GM12878 (cell line): ENCODE results near the gene PPFIA3. TPM values are rescaled to one million over a fixed set of nuclear protein-coding genes. Genes with fewer than 3 reads are reported as not detected.
A peak's percentile ranks its signal among the peaks of the same experiment; 100 is the strongest.

Experiments
- ATAC-seq: fragments of 200-7000 bp; cut with Tn5 transposase; 3 replicates; pipeline ENCODE4 v1.9.1; 2020; ENCODE audit warnings: mild to moderate bottlenecking, moderate library complexity
- BruUV-seq: library from RNA; stranded (reverse); fragments of 400-500 nt; replicated peaks from 2 replicates; lab custom pipeline; 2021; lab: Mats Ljungman, UMichigan
- CTCF ChIA-PET: fragments of 300-600 bp; sonication (Branson Sonifier 250); formaldehyde crosslinking; extraction: SDS; loops from one replicate; lab custom pipeline; 2021; ENCODE audit warnings: inconsistent platforms; lab: Yijun Ruan, JAX
- POLR2A ChIA-PET: fragments of 350-600 bp; formaldehyde crosslinking; extraction: SDS; loops from one replicate; lab custom pipeline; 2021; ENCODE audit warnings: inconsistent platforms; lab: Charles Lee
- RAD21 ChIA-PET: fragments of 300-600 bp; sonication (Branson Sonifier 250); formaldehyde crosslinking; loops from one replicate; lab custom pipeline; 2023; ENCODE audit warnings: antibody characterized with exemption; ENCODE audit not compliant: unreplicated experiment; lab: Charles Lee
- SMC1A ChIA-PET: fragments of 300-600 bp; sonication (Branson Sonifier 250); formaldehyde crosslinking; loops from one replicate; lab custom pipeline; 2023; ENCODE audit not compliant: unreplicated experiment, uncharacterized antibody; lab: Charles Lee
- DNase-seq: peaks from one replicate; pipeline ENCODE4 v3.0.0-alpha.2; 2011; ENCODE audit warnings: low read depth, low spot score
- FAIRE-seq: peaks from 3 replicates; lab custom pipeline; 2011; peaks lifted over from hg19 to GRCh38; lab: Jason Lieb, UNC
- H2AFZ ChIP-seq: 2 replicates; pipeline ENCODE4 v1.6.0; 2011; ENCODE audit warnings: low read depth, low read length, control low read depth; ENCODE audit not compliant: control insufficient read depth
- H3K27ac ChIP-seq: 2 replicates; pipeline ENCODE4 v1.5.1; 2011; ENCODE audit warnings: control low read depth; ENCODE audit not compliant: control insufficient read depth, insufficient read depth
- H3K27me3 ChIP-seq, 2 experiments: replicated peaks in 1 of 2; 2 replicates each; pipeline versions ENCODE4 v1.6.0 to v1.6.1; 2011; ENCODE audit warnings: low read length in 1 of 2; ENCODE audit not compliant: control insufficient read depth in 2 of 2, insufficient read depth in 2 of 2
- H3K36me3 ChIP-seq, 2 experiments: 2 replicates each; pipeline ENCODE4 v1.5.1; 2011; ENCODE audit warnings: low read length in 1 of 2; ENCODE audit not compliant: control insufficient read depth in 2 of 2, insufficient read depth in 2 of 2
- H3K4me1 ChIP-seq: 2 replicates; pipeline ENCODE4 v1.6.1; 2011; ENCODE audit warnings: mild to moderate bottlenecking, low read length, moderate library complexity, mixed read lengths; ENCODE audit not compliant: control insufficient read depth, insufficient read depth
- H3K4me2 ChIP-seq: 2 replicates; pipeline ENCODE4 v1.6.0; 2011; ENCODE audit warnings: control low read depth; ENCODE audit not compliant: control insufficient read depth, insufficient read depth
- H3K4me3 ChIP-seq: fragments of 200-600 bp; sonication (generic); 2 replicates; pipeline ENCODE4 v1.5.1; 2016
- H3K79me2 ChIP-seq: 2 replicates; pipeline ENCODE4 v1.6.0; 2011; ENCODE audit warnings: low read length; ENCODE audit not compliant: control insufficient read depth, insufficient read depth
- H3K9ac ChIP-seq: 2 replicates; pipeline ENCODE4 v1.8.0; 2011; ENCODE audit warnings: low read length, control low read depth, mixed read lengths; ENCODE audit not compliant: control insufficient read depth, insufficient read depth
- H3K9me3 ChIP-seq: replicated peaks from 3 replicates; pipeline ENCODE4 v1.5.1; 2011; ENCODE audit warnings: mild to moderate bottlenecking, low read length; ENCODE audit not compliant: control insufficient read depth, insufficient read depth
- H4K20me1 ChIP-seq: 2 replicates; pipeline ENCODE4 v1.6.0; 2011; ENCODE audit not compliant: control insufficient read depth, insufficient read depth
- HDAC2 ChIP-seq: fragments of 200-600 bp; sonication (generic); IDR thresholded peaks from 2 replicates; pipeline ENCODE4 v1.6.1; 2017
- SPI1 ChIP-seq: IDR thresholded peaks from 2 replicates; pipeline ENCODE4 v1.6.1; 2011; ENCODE audit warnings: low read depth, mild to moderate bottlenecking, low read length, moderate library complexity, borderline replicate concordance; ENCODE audit not compliant: insufficient read depth
- TCF7 ChIP-seq: IDR thresholded peaks from 2 replicates; pipeline ENCODE4 v1.6.1; 2014; ENCODE audit warnings: antibody characterized with exemption, borderline replicate concordance
- WGBS: methylation state at CpG from one replicate; pipeline ENCODE4 v1.1.6; 2016; ENCODE audit warnings: low lambda C conversion rate; ENCODE audit not compliant: insufficient replicate concordance, insufficient coverage; ENCODE audit errors: missing lambda C conversion rate; 5-methylcytosine and 5-hydroxymethylcytosine counted together
- in situ Hi-C: fragments of 300-500 bp; cut with MboI; formaldehyde crosslinking; loops from 9 replicates; pipeline ENCODE4 v1.14.3; 2018; ENCODE audit warnings: mixed read lengths
- intact Hi-C: fragments of 100-400 bp; cut with micrococcal nuclease; formaldehyde crosslinking; loops from one replicate; pipeline ENCODE4 v1.14.2; 2022; ENCODE audit not compliant: unreplicated experiment
- polyA plus RNA-seq, 11 experiments: library from polyadenylated mRNA; depleted of rRNA in 4 of 11; unstranded in 6 of 11; stranded (reverse) in 5 of 11; fragments of >200 nt; fragmentation: Nextera tagmentation in 4 of 11; fragmentation: Illumina TruSeq in 1 of 11; extraction: Ambion mirVana in 4 of 11; extraction: Trizol in 1 of 11; gene quantifications; 1 replicate in 1 of 11; 2 replicates in 10 of 11; pipeline versions ENCODE4 v1.2.1 to v1.2.3, GENCODE V29; 2011 to 2016; ENCODE audit warnings: inconsistent platforms in 2 of 11, missing spikeins in 2 of 11, low read depth in 1 of 11
- total RNA-seq, 4 experiments: library from RNA; depleted of rRNA in 3 of 4; stranded (reverse); fragments of >200 nt in 3 of 4; fragmentation: Illumina TruSeq in 1 of 4; extraction: Trizol in 1 of 4; gene quantifications; 2 replicates each; pipeline versions ENCODE4 v1.2.1 to v1.2.3, GENCODE V29; 2013 to 2021

Gene PPFIA3
- total and polyA plus RNA-seq, 10 of the 15 experiments (the other 5 are each of a cell fraction or from before 2014, with no cell fraction given): 0.11 to 1.7 (median 0.73) TPM; not detected in 3

GRCh38 chr19:49116544-49116943, 2.8 kb upstream of the PPFIA3 start:
- intact Hi-C loops: no loop called here
- RAD21 ChIA-PET: interaction anchor here (0.7 to 1.0 kb wide), 2 partner anchors 19 to 403 kb away, joined by 3 to 4 read pairs; no protein-coding TSS in a partner anchor
- no TSS peak for BruUV-seq

GRCh38 chr19:49117677-49118564, 1.4 kb upstream of the PPFIA3 start:
- DNase-seq: no peak
- TF ChIP-seq HDAC2: no peak
- Histone ChIP-seq H3K4me1 (peaks cover 12% of the 10 kb centered on the region), H3K9me3 (no peaks in the 10 kb centered on the region), H2AFZ (peak overlapping the region; percentile 96), H3K27ac (peak overlapping the region; percentile 73), H3K4me2 (peak overlapping the region; percentile 75), H3K36me3 (no peaks in the 10 kb centered on the region), H3K27me3 (peaks cover 7 to 8% of the 10 kb centered on the region in 2 experiments), H3K9ac (peak overlapping the region; percentile 76), H3K4me3 (peak overlapping the region; percentile 60; the same call in 1 of the 2 replicates), H3K79me2 (no peaks in the 10 kb centered on the region), H4K20me1 (no peaks in the 10 kb centered on the region)
- 64% methylated on average over 26 of the region's 26 CpGs for WGBS
- ChIA-PET RAD21 (no interaction called here), CTCF (interaction anchor here (0.9 to 2.8 kb wide), 4 partner anchors 12 to 80 kb away, joined by 3 to 12 read pairs (median 7); no protein-coding TSS in a partner anchor), POLR2A (interaction anchor here (1.0 to 1.6 kb wide), 2 partner anchors 10 to 336 kb away, joined by 4 read pairs; no protein-coding TSS in a partner anchor), SMC1A (no interaction called here)
- intact Hi-C loops: no loop called here
- no peak for ATAC-seq
- no TSS peak for BruUV-seq
- in situ Hi-C loops: no loop called here
- FAIRE-seq: no peak

More at GRCh38 chr19:49116544-49116943, 2.8 kb upstream of the PPFIA3 start:
- H3K27ac ChIP-seq: no peak overlapping the region
- FAIRE-seq (no peak), DNase-seq (no peak), ATAC-seq (no peak)
- no peak overlapping the region for H3K4me3 ChIP-seq
- ChIA-PET CTCF (interaction anchor here (0.7 to 2.8 kb wide), 4 partner anchors 10 to 81 kb away, joined by 3 to 12 read pairs (median 7); no protein-coding TSS in a partner anchor), SMC1A (no interaction called here), POLR2A (interaction anchor here (0.6 kb wide), 2 partner anchors 10 to 83 kb away, joined by 5 to 6 read pairs; no protein-coding TSS in a partner anchor)
- H3K4me1 ChIP-seq: peaks cover 12% of the 10 kb centered on the region
- no peaks in the 10 kb centered on the region for H3K36me3 ChIP-seq
- WGBS: 46% methylated on average over 1 of the region's 1 CpG
- TF ChIP-seq TCF7: no peak
- TF ChIP-seq SPI1: peak; percentile 68; the same call in 1 of the 2 replicates
- H4K20me1 ChIP-seq: no peaks in the 10 kb centered on the region
- H2AFZ ChIP-seq: no peak overlapping the region
- no peaks in the 10 kb centered on the region for H3K9me3 ChIP-seq
- H3K9ac ChIP-seq: no peak overlapping the region
- in situ Hi-C loops: no loop called here
- peaks cover 7 to 8% of the 10 kb centered on the region in 2 experiments for H3K27me3 ChIP-seq
- no peaks in the 10 kb centered on the region for H3K79me2 ChIP-seq
- H3K4me2 ChIP-seq: no peak overlapping the region
